HepG2 (cell line): ENCODE results near the gene FGD2. TPM values are rescaled to one million over a fixed set of nuclear protein-coding genes. Genes with fewer than 3 reads are reported as not detected.
A peak's percentile ranks its signal among the peaks of the same experiment; 100 is the strongest.

Experiments used
- ARHGAP35 ChIP-seq: sonication (generic); formaldehyde crosslinking; IDR thresholded peaks from 2 replicates; pipeline ENCODE4 v1.9.0; 2022; ENCODE audit warnings: mild to moderate bottlenecking, inconsistent platforms, moderate library complexity, missing genetic modification reagents, borderline replicate concordance
- BCL6 ChIP-seq: IDR thresholded peaks from 2 replicates; pipeline ENCODE4 v1.6.1; 2016; ENCODE audit warnings: missing genetic modification reagents, missing compliant biosample characterization
- ETV5 ChIP-seq: IDR thresholded peaks from 2 replicates; pipeline ENCODE4 v1.6.1; 2018; ENCODE audit warnings: missing biosample characterization, missing genetic modification reagents, inconsistent platforms, borderline replicate concordance
- FIP1L1 ChIP-seq: fragments of 200-400 bp; formaldehyde crosslinking; IDR thresholded peaks from 2 replicates; pipeline ENCODE4 v1.6.1; 2018; ENCODE audit warnings: low read depth, mild to moderate bottlenecking, low read length, moderate library complexity, borderline replicate concordance; ENCODE audit not compliant: insufficient read depth
- KDM5B ChIP-seq: sonication (generic); formaldehyde crosslinking; IDR thresholded peaks from 2 replicates; pipeline ENCODE4 v1.4.0; 2020; ENCODE audit warnings: missing genetic modification reagents, mild to moderate bottlenecking, borderline replicate concordance
- RARA ChIP-seq: IDR thresholded peaks from 2 replicates; pipeline ENCODE4 v1.6.1; 2016; ENCODE audit warnings: missing genetic modification reagents, missing compliant biosample characterization
- RBFOX2 ChIP-seq: fragments of 200-400 bp; formaldehyde crosslinking; IDR thresholded peaks from 2 replicates; pipeline ENCODE4 v1.6.1; 2017; ENCODE audit warnings: low read depth, mild to moderate bottlenecking, low read length
- RXRA ChIP-seq: sonication (generic); formaldehyde crosslinking; IDR thresholded peaks from 2 replicates; pipeline ENCODE4 v1.5.1; 2020; ENCODE audit warnings: missing genetic modification reagents
- TBX2 ChIP-seq: sonication (generic); formaldehyde crosslinking; IDR thresholded peaks from 2 replicates; pipeline ENCODE4 v1.5.0; 2020; ENCODE audit warnings: missing genetic modification reagents, mild to moderate bottlenecking, borderline replicate concordance
- TCF12 ChIP-seq, 2 experiments: fragments of 450-650 bp in 1 of 2; sonication (generic) in 1 of 2; formaldehyde crosslinking in 1 of 2; IDR thresholded peaks; 2 replicates each; pipeline versions ENCODE4 v1.6.1 to v1.8.0; 2017 to 2022; ENCODE audit warnings: antibody characterized with exemption in 1 of 2, mild to moderate bottlenecking in 1 of 2, missing genetic modification reagents in 1 of 2, moderate library complexity in 1 of 2
- TGIF2 ChIP-seq: IDR thresholded peaks from 2 replicates; pipeline ENCODE4 v1.6.1; 2016; ENCODE audit warnings: control low read depth, missing compliant biosample characterization
- ZMYM2 ChIP-seq: sonication (generic); formaldehyde crosslinking; IDR thresholded peaks from 2 replicates; pipeline ENCODE4 v1.8.0; 2022; ENCODE audit warnings: mild to moderate bottlenecking, missing genetic modification reagents
- ZNF274 ChIP-seq: sonication (generic); formaldehyde crosslinking; IDR thresholded peaks from 2 replicates; pipeline ENCODE4 v1.5.1; 2020; ENCODE audit warnings: mild to moderate bottlenecking, missing genetic modification reagents
- ZNF430 ChIP-seq: sonication (generic); formaldehyde crosslinking; IDR thresholded peaks from 2 replicates; pipeline ENCODE4 v1.9.0; 2021; ENCODE audit warnings: mild to moderate bottlenecking, missing genetic modification reagents
- ZNF629 ChIP-seq: sonication (generic); formaldehyde crosslinking; conservative IDR thresholded peaks from 2 replicates; pipeline ENCODE4 v1.5.0; 2020; ENCODE audit warnings: missing genetic modification reagents
- ZNF644 ChIP-seq: IDR thresholded peaks from 2 replicates; pipeline ENCODE4 v1.6.1; 2016; ENCODE audit warnings: low read depth
- ZNF788 ChIP-seq: sonication (generic); formaldehyde crosslinking; IDR thresholded peaks from 2 replicates; pipeline ENCODE4 v1.5.0; 2020; ENCODE audit warnings: mild to moderate bottlenecking, missing genetic modification reagents, borderline replicate concordance
- ZNF891 ChIP-seq: sonication (generic); formaldehyde crosslinking; IDR thresholded peaks from 2 replicates; pipeline ENCODE4 v1.5.0; 2020; ENCODE audit warnings: mild to moderate bottlenecking, missing genetic modification reagents
- ZSCAN31 ChIP-seq: sonication (generic); formaldehyde crosslinking; IDR thresholded peaks from 2 replicates; pipeline ENCODE4 v1.5.0; 2020; ENCODE audit warnings: low read depth, mild to moderate bottlenecking, missing genetic modification reagents
- polyA plus RNA-seq, 8 experiments: library from polyadenylated mRNA; depleted of rRNA in 3 of 8; stranded (reverse) in 7 of 8; unstranded in 1 of 8; fragments of >200 nt; fragmentation: Illumina TruSeq in 4 of 8; extraction: Trizol in 4 of 8; gene quantifications; 2 replicates each; pipeline versions ENCODE4 v1.2.1 to v1.2.3, GENCODE V29; 2011 to 2016; ENCODE audit warnings: low read depth in 4 of 8, missing spikeins in 1 of 8, mixed read lengths in 1 of 8; ENCODE audit not compliant: insufficient read depth in 1 of 8
- total RNA-seq, 5 experiments: library from RNA; depleted of rRNA; stranded (reverse); fragments of >200 nt; fragmentation: Illumina TruSeq; extraction: Trizol; gene quantifications; 2 replicates each; pipeline ENCODE4 v1.2.3, GENCODE V29; 2016; ENCODE audit warnings: low read depth in 1 of 5
- TF ChIP-seq, protein P1 (sequence below): sonication (generic); formaldehyde crosslinking; IDR thresholded peaks from 2 replicates; pipeline ENCODE4 v1.8.0; 2022; ENCODE audit warnings: mild to moderate bottlenecking, missing genetic modification reagents; ENCODE audit not compliant: insufficient replicate concordance
- TF ChIP-seq, protein P2 (sequence below): IDR thresholded peaks from 2 replicates; pipeline ENCODE4 v1.6.1; 2016; ENCODE audit warnings: missing compliant biosample characterization, missing genetic modification reagents, borderline replicate concordance
- TF ChIP-seq, protein P3 (sequence below): sonication (generic); formaldehyde crosslinking; conservative IDR thresholded peaks from 2 replicates; pipeline ENCODE4 v1.8.0; 2022; ENCODE audit warnings: mild to moderate bottlenecking, moderate library complexity, missing genetic modification reagents

The FGD2 gene
- total and polyA plus RNA-seq, 2 of the 13 experiments (the other 11 are each of a cell fraction or from before 2014, with no cell fraction given) = not detected

DNA sequence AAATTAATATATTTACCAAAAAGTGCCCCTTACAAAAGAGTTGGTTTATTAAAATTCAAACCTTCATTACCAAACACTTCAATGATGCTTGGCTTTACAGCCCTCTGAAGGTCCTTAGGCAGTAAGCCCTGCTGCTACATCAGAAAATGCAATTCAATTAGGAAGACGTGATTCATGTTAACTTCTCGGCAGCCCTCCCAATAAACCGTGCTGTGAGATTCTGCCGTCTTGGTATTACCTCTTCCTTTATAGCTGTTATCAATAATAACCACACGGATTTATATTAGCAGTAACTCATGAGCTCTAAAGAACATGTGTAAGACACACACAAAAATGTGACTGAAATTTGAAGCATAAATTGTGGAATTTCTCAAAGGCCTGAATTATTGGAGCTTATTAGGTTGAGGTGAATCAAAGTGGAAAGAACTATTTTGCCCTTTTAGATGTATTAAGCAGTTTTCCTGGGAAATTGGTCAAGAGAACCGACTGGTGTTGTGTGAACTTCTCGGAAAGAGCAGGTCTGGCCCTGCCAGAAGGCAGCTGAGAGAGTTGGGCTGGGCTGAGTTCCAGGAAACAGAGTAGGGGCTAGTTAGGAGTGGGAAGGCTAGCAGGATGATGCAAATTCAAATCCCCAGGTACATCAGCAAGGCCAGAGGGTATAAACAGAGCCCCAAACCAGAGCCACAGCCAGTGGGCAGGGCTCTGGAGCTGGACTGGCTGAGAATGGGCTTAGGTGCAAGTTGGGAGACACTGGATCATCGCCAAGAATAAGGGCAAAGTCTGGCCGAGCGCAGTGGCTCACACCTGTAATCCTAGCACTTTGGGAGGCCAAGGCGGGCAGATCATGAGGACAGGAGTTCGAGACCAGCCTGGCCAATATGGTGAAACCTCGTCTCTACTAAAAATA is 33.1 kb downstream of the FGD2 start (continued):
- TF ChIP-seq, protein P1, sequence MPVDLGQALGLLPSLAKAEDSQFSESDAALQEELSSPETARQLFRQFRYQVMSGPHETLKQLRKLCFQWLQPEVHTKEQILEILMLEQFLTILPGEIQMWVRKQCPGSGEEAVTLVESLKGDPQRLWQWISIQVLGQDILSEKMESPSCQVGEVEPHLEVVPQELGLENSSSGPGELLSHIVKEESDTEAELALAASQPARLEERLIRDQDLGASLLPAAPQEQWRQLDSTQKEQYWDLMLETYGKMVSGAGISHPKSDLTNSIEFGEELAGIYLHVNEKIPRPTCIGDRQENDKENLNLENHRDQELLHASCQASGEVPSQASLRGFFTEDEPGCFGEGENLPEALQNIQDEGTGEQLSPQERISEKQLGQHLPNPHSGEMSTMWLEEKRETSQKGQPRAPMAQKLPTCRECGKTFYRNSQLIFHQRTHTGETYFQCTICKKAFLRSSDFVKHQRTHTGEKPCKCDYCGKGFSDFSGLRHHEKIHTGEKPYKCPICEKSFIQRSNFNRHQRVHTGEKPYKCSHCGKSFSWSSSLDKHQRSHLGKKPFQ (CRISPR knock-in tag) = no peak
- peak; percentile 25; the same call in 1 of the 2 replicates for TF ChIP-seq RXRA
- TF ChIP-seq ZNF274 = 0 out of 2 replicates have a peak, but pooled peaks have one; percentile 68
- no peak for TF ChIP-seq KDM5B
- TF ChIP-seq RBFOX2 = no peak
- TF ChIP-seq ZNF644 = peak; percentile 38; the same call in 1 of the 2 replicates
- peak; percentile 62; the same call in 1 of the 2 replicates for TF ChIP-seq ZNF788 (CRISPR knock-in tag)
- TF ChIP-seq, protein P2, sequence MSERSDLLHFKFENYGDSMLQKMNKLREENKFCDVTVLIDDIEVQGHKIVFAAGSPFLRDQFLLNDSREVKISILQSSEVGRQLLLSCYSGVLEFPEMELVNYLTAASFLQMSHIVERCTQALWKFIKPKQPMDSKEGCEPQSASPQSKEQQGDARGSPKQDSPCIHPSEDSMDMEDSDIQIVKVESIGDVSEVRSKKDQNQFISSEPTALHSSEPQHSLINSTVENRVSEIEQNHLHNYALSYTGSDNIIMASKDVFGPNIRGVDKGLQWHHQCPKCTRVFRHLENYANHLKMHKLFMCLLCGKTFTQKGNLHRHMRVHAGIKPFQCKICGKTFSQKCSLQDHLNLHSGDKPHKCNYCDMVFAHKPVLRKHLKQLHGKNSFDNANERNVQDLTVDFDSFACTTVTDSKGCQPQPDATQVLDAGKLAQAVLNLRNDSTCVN (CRISPR knock-in tag) = no peak
- TF ChIP-seq ZNF430 (CRISPR knock-in tag) = no peak
- 0 out of 2 replicates have a peak, but pooled peaks have one; percentile 48 for TF ChIP-seq ZSCAN31 (CRISPR knock-in tag)
- 0 out of 2 replicates have a peak, but pooled peaks have one; percentile 27 for TF ChIP-seq TGIF2 (CRISPR knock-in tag)
- TF ChIP-seq ZNF629 (CRISPR knock-in tag) = peak; percentile 72
- peak; percentile 50; the same call in 1 of the 2 replicates for TF ChIP-seq ZMYM2
- TF ChIP-seq ARHGAP35 (CRISPR knock-in tag) = no peak
- TF ChIP-seq ZNF891 (CRISPR knock-in tag) = peak; percentile 59
- TF ChIP-seq, protein P3, sequence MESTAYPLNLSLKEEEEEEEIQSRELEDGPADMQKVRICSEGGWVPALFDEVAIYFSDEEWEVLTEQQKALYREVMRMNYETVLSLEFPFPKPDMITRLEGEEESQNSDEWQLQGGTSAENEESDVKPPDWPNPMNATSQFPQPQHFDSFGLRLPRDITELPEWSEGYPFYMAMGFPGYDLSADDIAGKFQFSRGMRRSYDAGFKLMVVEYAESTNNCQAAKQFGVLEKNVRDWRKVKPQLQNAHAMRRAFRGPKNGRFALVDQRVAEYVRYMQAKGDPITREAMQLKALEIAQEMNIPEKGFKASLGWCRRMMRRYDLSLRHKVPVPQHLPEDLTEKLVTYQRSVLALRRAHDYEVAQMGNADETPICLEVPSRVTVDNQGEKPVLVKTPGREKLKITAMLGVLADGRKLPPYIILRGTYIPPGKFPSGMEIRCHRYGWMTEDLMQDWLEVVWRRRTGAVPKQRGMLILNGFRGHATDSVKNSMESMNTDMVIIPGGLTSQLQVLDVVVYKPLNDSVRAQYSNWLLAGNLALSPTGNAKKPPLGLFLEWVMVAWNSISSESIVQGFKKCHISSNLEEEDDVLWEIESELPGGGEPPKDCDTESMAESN (CRISPR knock-in tag) = no peak
- peak; percentile 57; the same call in 1 of the 2 replicates for TF ChIP-seq TBX2 (CRISPR knock-in tag)
- TF ChIP-seq ETV5 = no peak
- TF ChIP-seq RARA (CRISPR knock-in tag) = 0 out of 2 replicates have a peak, but pooled peaks have one; percentile 3
- TF ChIP-seq BCL6 (CRISPR knock-in tag) = no peak
- TF ChIP-seq FIP1L1 = no peak
- no peak for TF ChIP-seq TCF12 (IDR thresholded peaks at IDR 0.05)
- TF ChIP-seq TCF12 (CRISPR knock-in tag; IDR thresholded peaks at IDR 0.05) = no peak
